HepG2 (cell line): ENCODE results near the gene LYZ. TPM values are rescaled to one million over a fixed set of nuclear protein-coding genes. Genes with fewer than 3 reads are reported as not detected.

ENCODE experiments used
- MAF1 ChIP-seq: sonication (generic); formaldehyde crosslinking; IDR thresholded peaks from 2 replicates; pipeline ENCODE4 v1.5.0; 2020; ENCODE audit warnings: missing genetic modification reagents, borderline replicate concordance
- SNAPC2 ChIP-seq: sonication (generic); formaldehyde crosslinking; IDR thresholded peaks from 2 replicates; pipeline ENCODE4 v1.8.1; 2022; ENCODE audit warnings: mild to moderate bottlenecking, missing genetic modification reagents
- ZNF18 ChIP-seq: sonication (generic); formaldehyde crosslinking; IDR thresholded peaks from 2 replicates; pipeline ENCODE4 v1.8.0; 2022; ENCODE audit warnings: mild to moderate bottlenecking, missing genetic modification reagents; ENCODE audit not compliant: insufficient replicate concordance
- ZNF766 ChIP-seq: sonication (generic); formaldehyde crosslinking; IDR thresholded peaks from 2 replicates; pipeline ENCODE4 v1.5.0; 2020; ENCODE audit warnings: missing genetic modification reagents, borderline replicate concordance
- ZNF839 ChIP-seq: sonication (generic); formaldehyde crosslinking; IDR thresholded peaks from 2 replicates; pipeline ENCODE4 v1.4.0; 2020; ENCODE audit warnings: missing genetic modification reagents, mild to moderate bottlenecking, borderline replicate concordance
- polyA plus RNA-seq, 8 experiments: library from polyadenylated mRNA; depleted of rRNA in 3 of 8; stranded (reverse) in 7 of 8; unstranded in 1 of 8; fragments of >200 nt; fragmentation: Illumina TruSeq in 4 of 8; extraction: Trizol in 4 of 8; gene quantifications; 2 replicates each; pipeline versions ENCODE4 v1.2.1 to v1.2.3, GENCODE V29; 2011 to 2016; ENCODE audit warnings: low read depth in 4 of 8, missing spikeins in 1 of 8, mixed read lengths in 1 of 8; ENCODE audit not compliant: insufficient read depth in 1 of 8
- total RNA-seq, 5 experiments: library from RNA; depleted of rRNA; stranded (reverse); fragments of >200 nt; fragmentation: Illumina TruSeq; extraction: Trizol; gene quantifications; 2 replicates each; pipeline ENCODE4 v1.2.3, GENCODE V29; 2016; ENCODE audit warnings: low read depth in 1 of 5
- TF ChIP-seq, protein P1 (sequence below): sonication (generic); formaldehyde crosslinking; IDR thresholded peaks from 2 replicates; pipeline ENCODE4 v1.4.0; 2020; ENCODE audit warnings: missing genetic modification reagents
- TF ChIP-seq, protein P2 (sequence below): sonication (generic); formaldehyde crosslinking; IDR thresholded peaks from 2 replicates; pipeline ENCODE4 v1.5.0; 2020; ENCODE audit warnings: mild to moderate bottlenecking, missing genetic modification reagents
- TF ChIP-seq, protein P3 (sequence below): sonication (generic); formaldehyde crosslinking; IDR thresholded peaks from 2 replicates; pipeline ENCODE4 v1.9.0; 2021; ENCODE audit warnings: mild to moderate bottlenecking, missing genetic modification reagents
- TF ChIP-seq, protein P4 (sequence below): IDR thresholded peaks from 2 replicates; pipeline ENCODE4 v1.4.0; 2020; ENCODE audit warnings: mild to moderate bottlenecking, missing genetic modification reagents

The LYZ gene
- total and polyA plus RNA-seq, 2 of the 13 experiments (the other 11 are each of a cell fraction or from before 2014, with no cell fraction given): 1,788 to 2,054 TPM

DNA sequence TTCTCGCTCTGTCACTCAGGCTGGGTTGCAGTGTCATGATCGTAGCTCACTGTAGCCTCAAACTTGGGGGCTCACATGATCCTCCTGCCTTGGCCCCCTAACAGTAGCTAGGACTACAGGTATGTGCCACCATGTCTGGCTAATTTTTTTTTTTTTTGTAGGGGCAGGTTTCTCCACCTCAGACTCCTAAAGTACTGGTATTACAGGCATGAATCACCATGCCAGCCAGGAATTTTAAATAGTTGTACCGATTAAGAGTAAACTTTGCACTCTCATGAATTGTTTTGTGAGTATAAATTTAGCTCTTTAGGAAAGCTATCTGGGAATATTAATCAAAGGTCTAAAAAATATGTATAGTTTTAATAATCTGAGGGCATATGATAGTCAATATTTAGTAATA lies 36.9 kb downstream of the LYZ start (continued):
- TF ChIP-seq, protein P1, sequence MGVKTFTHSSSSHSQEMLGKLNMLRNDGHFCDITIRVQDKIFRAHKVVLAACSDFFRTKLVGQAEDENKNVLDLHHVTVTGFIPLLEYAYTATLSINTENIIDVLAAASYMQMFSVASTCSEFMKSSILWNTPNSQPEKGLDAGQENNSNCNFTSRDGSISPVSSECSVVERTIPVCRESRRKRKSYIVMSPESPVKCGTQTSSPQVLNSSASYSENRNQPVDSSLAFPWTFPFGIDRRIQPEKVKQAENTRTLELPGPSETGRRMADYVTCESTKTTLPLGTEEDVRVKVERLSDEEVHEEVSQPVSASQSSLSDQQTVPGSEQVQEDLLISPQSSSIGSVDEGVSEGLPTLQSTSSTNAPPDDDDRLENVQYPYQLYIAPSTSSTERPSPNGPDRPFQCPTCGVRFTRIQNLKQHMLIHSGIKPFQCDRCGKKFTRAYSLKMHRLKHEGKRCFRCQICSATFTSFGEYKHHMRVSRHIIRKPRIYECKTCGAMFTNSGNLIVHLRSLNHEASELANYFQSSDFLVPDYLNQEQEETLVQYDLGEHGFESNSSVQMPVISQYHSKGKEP (CRISPR knock-in tag): no peak
- no peak for TF ChIP-seq ZNF839 (CRISPR knock-in tag)
- TF ChIP-seq, protein P2, sequence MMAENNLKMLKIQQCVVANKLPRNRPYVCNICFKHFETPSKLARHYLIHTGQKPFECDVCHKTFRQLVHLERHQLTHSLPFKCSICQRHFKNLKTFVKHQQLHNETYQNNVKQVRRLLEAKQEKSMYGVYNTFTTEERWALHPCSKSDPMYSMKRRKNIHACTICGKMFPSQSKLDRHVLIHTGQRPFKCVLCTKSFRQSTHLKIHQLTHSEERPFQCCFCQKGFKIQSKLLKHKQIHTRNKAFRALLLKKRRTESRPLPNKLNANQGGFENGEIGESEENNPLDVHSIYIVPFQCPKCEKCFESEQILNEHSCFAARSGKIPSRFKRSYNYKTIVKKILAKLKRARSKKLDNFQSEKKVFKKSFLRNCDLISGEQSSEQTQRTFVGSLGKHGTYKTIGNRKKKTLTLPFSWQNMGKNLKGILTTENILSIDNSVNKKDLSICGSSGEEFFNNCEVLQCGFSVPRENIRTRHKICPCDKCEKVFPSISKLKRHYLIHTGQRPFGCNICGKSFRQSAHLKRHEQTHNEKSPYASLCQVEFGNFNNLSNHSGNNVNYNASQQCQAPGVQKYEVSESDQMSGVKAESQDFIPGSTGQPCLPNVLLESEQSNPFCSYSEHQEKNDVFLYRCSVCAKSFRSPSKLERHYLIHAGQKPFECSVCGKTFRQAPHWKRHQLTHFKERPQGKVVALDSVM (CRISPR knock-in tag): no peak
- TF ChIP-seq, protein P3, sequence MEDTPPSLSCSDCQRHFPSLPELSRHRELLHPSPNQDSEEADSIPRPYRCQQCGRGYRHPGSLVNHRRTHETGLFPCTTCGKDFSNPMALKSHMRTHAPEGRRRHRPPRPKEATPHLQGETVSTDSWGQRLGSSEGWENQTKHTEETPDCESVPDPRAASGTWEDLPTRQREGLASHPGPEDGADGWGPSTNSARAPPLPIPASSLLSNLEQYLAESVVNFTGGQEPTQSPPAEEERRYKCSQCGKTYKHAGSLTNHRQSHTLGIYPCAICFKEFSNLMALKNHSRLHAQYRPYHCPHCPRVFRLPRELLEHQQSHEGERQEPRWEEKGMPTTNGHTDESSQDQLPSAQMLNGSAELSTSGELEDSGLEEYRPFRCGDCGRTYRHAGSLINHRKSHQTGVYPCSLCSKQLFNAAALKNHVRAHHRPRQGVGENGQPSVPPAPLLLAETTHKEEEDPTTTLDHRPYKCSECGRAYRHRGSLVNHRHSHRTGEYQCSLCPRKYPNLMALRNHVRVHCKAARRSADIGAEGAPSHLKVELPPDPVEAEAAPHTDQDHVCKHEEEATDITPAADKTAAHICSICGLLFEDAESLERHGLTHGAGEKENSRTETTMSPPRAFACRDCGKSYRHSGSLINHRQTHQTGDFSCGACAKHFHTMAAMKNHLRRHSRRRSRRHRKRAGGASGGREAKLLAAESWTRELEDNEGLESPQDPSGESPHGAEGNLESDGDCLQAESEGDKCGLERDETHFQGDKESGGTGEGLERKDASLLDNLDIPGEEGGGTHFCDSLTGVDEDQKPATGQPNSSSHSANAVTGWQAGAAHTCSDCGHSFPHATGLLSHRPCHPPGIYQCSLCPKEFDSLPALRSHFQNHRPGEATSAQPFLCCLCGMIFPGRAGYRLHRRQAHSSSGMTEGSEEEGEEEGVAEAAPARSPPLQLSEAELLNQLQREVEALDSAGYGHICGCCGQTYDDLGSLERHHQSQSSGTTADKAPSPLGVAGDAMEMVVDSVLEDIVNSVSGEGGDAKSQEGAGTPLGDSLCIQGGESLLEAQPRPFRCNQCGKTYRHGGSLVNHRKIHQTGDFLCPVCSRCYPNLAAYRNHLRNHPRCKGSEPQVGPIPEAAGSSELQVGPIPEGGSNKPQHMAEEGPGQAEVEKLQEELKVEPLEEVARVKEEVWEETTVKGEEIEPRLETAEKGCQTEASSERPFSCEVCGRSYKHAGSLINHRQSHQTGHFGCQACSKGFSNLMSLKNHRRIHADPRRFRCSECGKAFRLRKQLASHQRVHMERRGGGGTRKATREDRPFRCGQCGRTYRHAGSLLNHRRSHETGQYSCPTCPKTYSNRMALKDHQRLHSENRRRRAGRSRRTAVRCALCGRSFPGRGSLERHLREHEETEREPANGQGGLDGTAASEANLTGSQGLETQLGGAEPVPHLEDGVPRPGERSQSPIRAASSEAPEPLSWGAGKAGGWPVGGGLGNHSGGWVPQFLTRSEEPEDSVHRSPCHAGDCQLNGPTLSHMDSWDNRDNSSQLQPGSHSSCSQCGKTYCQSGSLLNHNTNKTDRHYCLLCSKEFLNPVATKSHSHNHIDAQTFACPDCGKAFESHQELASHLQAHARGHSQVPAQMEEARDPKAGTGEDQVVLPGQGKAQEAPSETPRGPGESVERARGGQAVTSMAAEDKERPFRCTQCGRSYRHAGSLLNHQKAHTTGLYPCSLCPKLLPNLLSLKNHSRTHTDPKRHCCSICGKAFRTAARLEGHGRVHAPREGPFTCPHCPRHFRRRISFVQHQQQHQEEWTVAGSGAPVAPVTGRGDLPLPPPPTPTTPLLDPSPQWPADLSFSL (CRISPR knock-in tag): no peak
- no peak for TF ChIP-seq ZNF766 (CRISPR knock-in tag)
- TF ChIP-seq, protein P4, sequence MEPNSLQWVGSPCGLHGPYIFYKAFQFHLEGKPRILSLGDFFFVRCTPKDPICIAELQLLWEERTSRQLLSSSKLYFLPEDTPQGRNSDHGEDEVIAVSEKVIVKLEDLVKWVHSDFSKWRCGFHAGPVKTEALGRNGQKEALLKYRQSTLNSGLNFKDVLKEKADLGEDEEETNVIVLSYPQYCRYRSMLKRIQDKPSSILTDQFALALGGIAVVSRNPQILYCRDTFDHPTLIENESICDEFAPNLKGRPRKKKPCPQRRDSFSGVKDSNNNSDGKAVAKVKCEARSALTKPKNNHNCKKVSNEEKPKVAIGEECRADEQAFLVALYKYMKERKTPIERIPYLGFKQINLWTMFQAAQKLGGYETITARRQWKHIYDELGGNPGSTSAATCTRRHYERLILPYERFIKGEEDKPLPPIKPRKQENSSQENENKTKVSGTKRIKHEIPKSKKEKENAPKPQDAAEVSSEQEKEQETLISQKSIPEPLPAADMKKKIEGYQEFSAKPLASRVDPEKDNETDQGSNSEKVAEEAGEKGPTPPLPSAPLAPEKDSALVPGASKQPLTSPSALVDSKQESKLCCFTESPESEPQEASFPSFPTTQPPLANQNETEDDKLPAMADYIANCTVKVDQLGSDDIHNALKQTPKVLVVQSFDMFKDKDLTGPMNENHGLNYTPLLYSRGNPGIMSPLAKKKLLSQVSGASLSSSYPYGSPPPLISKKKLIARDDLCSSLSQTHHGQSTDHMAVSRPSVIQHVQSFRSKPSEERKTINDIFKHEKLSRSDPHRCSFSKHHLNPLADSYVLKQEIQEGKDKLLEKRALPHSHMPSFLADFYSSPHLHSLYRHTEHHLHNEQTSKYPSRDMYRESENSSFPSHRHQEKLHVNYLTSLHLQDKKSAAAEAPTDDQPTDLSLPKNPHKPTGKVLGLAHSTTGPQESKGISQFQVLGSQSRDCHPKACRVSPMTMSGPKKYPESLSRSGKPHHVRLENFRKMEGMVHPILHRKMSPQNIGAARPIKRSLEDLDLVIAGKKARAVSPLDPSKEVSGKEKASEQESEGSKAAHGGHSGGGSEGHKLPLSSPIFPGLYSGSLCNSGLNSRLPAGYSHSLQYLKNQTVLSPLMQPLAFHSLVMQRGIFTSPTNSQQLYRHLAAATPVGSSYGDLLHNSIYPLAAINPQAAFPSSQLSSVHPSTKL (CRISPR knock-in tag): no peak
- no peak for TF ChIP-seq SNAPC2 (CRISPR knock-in tag)
- TF ChIP-seq MAF1 (CRISPR knock-in tag): no peak
- no peak for TF ChIP-seq ZNF18
